Vagina (tissue), 2 donors: ENCODE results near the gene KRT20.

Experiments
- POLR2A ChIP-seq, 2 donors: fragments of 450-650 bp; IDR thresholded peaks; one replicate each; pipeline ENCODE4 v1.6.1; 2017; ENCODE audit warnings: antibody characterized with exemption in 2 of 2, mild to moderate bottlenecking in 2 of 2, moderate library complexity in 2 of 2
- TF ChIP-seq, protein P1 (sequence below), 3 experiments: fragments of 450-650 bp in 2 of 3; fragments of 200-600 bp in 1 of 3; sonication (generic) in 1 of 3; IDR thresholded peaks; one replicate each; pipeline ENCODE4 v1.5.1; 2017 to 2019; ENCODE audit warnings: antibody characterized with exemption in 3 of 3, mild to moderate bottlenecking in 2 of 3, moderate library complexity in 2 of 3

DNA sequence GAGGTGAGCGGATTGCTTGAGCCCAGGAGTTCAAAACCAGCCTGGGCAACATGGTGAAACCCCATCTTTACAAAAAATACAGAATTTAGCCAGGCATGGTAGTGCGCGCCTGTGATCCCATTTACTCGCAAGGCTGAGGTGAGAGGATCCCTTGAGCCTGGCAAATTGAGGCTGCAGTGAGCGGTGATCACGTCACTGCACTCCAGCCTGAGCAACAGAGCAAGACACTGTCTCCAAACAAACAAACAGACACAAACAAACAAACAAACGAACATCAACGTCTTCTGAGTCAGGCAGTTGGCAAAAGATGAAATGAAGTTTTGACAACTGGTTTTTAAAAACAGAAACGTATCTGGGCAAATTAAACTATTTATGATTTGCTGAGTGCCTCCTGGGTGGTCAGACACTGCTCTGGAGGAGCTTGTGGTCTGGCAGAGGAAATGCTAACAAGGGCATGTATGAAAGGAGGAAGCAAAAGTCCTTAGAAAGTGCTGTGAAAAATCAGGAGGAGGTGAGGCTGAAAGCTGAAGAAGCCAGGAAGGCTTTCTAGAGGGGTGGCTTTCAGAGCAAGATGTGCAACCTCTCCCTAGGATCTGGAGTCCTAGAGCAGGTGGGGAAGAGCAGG is 10.2 kb upstream of the KRT20 start:
- no peak for TF ChIP-seq POLR2A (IDR thresholded peaks at IDR 0.05)
- TF ChIP-seq, protein P1, sequence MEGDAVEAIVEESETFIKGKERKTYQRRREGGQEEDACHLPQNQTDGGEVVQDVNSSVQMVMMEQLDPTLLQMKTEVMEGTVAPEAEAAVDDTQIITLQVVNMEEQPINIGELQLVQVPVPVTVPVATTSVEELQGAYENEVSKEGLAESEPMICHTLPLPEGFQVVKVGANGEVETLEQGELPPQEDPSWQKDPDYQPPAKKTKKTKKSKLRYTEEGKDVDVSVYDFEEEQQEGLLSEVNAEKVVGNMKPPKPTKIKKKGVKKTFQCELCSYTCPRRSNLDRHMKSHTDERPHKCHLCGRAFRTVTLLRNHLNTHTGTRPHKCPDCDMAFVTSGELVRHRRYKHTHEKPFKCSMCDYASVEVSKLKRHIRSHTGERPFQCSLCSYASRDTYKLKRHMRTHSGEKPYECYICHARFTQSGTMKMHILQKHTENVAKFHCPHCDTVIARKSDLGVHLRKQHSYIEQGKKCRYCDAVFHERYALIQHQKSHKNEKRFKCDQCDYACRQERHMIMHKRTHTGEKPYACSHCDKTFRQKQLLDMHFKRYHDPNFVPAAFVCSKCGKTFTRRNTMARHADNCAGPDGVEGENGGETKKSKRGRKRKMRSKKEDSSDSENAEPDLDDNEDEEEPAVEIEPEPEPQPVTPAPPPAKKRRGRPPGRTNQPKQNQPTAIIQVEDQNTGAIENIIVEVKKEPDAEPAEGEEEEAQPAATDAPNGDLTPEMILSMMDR (IDR thresholded peaks at IDR 0.05) = no peak
